GM10847 (cell line): ENCODE results near the gene PARD3B.

Experiments
- POLR2A ChIP-seq: IDR thresholded peaks from 2 replicates; pipeline ENCODE4 v1.6.1; 2011; ENCODE audit not compliant: insufficient read length; ENCODE audit errors: extremely low read depth

The PARD3B gene

DNA sequence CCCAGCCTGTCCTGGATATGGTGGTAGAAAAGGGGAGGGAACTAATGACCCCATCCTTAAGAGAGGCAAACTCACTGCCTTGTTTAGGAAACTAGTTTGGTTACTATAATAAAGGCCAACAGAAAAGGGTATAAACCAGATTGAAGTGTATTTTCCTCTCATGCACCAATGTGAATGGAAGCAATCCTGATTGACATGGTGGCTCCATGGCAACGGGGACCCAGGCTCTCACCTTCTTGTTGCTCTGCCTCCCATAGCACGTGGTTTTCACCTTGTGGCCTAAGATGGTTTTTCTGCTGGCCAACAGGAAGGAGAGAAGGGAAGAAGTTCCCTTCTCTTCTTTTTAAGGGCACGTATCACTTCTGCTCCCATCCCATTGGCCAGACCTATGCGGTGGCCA, 1069.7 kb downstream of the PARD3B start:
- TF ChIP-seq POLR2A, result no peak

DNA sequence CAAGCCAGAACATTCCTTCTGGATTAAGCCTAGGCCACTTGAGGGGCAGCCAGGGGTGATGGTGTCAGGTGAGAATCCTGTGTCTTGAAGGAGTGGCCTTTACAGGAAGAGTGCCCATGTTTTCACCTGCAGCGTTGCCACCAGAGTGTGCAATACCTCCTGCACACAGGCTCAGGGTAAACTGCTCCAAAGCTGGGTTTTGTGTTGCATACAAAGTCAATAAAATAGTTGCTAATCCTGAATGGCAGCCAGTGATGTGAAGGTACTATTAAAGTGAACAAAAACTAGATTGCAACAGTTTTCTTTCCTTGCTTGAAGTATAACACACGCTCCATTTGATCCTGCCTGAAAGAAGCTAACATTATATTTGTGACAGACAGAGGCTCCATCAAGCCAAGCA, 1072.6 kb downstream of the PARD3B start:
- TF ChIP-seq POLR2A, result no peak

DNA sequence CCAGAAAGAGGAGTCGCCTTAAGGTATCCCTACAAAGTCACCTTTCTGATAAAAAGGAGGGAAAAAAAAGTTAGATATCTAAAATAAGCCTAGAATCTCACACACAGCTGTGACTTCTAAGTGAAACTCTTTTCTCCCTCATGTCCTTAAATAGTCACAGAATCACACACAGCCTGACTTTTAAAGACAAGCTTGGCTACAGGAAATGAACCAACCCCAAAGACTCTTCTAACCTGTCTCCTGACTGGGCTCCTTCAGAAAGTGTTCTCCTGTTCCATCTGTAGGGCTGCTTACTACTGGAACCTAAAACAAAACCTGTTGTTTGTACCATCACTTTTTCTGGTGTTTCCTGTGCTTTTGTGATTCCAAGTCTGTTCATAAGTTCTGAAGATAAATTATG, 1074.3 kb downstream of the PARD3B start:
- no peak for TF ChIP-seq POLR2A

DNA sequence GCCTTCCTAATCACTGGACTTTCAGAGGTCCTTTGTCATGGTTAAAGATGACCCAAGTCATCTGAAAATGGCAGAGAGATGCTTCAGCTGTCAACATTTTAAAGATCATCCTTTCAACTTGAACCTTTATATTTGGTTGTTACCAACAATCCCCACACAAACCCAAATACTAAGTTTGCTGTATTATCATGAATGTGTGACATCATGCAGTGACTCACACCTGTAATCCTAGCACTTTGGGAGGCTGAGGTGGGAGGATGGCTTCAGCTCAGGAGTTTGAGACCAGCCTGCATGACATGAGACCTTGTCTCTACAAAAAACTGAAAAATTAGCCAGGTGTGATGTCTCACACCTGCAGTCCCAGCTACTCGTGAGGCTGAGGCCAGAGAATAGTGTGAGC, 1081.8 kb downstream of the PARD3B start:
- TF ChIP-seq POLR2A, result no peak

DNA sequence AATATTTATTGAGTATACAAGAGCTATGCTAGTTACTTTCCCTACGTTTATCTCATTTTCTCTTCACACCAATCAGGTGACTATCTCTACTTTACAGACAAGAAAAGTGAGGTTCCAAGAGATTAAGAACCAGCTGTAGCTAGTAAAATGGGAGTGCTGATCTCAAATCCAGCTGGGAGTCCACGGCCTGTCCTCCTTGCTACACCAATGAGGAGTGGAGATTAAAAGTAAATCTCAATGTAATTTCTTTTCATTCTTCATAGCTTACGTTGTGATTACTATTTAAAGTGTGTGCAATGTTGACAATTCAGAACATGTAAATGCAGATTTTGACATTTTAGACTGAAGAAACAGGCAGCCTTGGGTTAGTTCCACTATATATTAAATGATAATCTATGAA, 1083.1 kb downstream of the PARD3B start:
- no peak for TF ChIP-seq POLR2A

DNA sequence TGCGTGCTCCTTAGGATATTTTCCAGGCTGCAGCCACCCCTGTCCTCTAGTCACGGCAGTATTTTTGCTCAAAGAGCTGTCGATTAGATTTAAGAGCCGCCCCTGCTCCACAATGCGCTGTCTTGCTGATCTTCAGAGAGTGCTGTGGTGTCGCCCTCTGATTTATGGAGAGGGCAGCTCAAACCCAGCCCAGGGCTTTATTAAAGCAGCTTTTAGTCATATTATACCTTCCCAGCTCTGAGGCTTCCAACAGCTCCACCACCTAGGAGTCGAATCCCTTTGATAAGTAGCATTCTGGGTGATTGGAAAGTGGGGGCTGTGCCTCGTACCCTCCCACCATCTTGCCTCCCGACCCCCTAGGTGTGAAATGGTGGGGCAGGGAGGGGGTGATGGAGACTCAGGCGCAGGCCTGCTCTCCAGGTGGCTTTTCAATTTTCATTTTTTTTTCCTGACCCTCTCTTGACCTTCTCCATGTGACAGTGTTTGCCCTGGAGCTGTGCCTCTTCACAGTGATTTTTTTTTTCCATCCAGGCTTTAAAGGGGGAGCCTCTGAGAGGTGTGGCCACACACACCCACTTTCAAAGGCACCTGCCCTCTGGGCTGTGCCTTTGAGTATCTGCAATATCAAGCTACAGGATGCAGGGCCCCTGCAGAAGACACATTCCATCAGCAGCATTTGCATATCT, 1084.0 kb downstream of the PARD3B start:
- TF ChIP-seq POLR2A, result no peak

DNA sequence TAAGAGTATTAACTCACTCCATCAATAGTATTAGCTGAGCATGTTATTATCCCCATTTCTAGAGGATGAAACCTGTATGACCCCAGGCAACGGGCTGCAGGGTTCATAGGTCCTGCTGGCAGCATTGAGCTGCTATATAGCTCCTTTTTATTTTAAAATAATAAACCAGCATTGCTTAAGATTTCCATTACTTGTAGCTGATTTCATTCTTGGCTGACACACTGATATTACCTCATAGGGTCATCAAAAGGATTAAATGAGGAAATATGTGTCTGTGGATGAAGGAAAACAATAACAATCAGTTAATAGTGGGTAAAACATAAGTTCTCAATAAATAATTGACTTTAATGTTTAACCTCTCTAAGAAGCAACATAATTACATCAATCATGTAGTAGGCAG, 1088.7 kb downstream of the PARD3B start:
- no peak for TF ChIP-seq POLR2A

DNA sequence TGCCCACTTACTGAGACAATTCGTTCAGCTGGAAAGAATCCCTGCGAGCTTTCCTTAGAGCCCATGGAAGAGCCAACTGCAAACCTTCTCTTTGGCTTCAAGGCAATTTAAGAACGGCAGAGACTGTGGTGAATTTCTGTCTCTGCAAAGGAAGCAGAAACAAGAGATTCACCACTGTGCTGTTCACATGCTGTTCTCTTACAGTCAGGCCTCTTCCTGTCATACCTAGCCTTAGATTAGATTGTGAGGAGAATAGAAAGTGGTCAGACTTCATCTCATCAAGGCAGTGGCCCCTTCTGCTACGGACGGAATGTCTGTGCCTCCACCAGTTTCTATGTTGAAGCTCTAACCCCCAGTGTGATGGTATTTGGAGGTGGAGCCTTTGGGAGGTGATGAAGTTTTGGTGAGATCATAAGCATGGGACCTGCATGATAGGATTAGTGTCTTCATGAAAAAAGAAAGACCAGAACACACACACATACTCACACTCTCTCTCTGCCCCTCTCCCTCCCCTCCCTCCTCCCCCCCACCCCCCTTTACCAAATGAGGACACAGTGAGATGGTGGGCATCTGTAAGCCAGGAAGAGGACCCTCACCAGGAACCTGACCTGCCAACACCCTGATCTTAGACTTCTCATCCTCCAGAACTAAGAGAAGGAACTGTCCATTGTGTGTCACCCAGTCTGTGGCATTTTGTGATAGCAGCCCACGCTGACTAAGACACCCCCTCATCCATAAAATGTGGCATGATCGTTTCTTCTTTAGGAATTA, 1091.5 kb downstream of the PARD3B start:
- no peak for TF ChIP-seq POLR2A

DNA sequence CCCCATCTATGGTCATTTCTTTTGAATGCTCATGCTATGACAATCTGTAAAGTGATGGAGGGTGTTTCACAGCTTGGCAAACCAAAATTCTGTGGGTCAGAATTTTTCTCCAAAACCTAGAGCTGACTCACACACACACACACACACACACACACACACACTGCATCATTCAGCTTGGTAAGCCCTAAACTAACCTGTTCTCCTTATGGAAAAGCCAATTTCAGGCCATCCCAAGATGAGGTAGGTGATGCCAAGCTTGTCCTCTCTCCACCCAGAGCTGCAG, 1092.0 kb downstream of the PARD3B start:
- no peak for TF ChIP-seq POLR2A

DNA sequence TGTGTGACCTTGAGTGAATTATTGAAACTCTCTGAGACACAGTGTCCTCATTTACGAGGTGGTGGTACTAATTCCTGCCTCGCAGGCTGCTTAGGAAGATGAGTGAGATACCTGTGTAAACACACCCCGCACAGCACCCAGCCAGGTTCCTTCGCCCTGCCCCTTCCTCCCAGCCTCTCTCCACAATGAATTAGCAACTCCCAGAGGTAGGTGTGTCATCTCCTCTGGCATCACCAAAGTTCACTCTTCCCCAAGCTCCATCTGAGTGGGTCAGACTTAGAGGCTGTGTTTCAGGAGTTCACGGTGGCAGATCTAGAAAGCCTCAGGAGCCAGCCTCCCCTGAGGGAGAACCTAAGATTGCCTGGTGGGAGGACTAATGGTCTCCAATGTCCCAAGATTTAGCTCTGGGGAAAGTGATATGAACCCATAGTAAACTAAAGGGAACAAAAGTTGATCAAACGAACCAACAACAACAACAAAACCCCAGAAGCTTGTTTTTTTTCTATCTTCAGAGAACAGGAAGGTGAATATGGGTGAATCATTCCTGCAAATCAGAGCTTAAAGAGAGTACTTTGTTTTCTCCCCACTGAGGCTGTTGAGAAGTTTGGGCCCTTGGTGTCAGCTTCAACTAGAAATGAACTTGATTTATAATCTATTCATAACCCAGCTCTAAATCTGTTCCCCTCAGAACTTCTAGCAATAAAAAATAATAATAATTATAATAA, 1092.7 kb downstream of the PARD3B start:
- TF ChIP-seq POLR2A, result no peak

DNA sequence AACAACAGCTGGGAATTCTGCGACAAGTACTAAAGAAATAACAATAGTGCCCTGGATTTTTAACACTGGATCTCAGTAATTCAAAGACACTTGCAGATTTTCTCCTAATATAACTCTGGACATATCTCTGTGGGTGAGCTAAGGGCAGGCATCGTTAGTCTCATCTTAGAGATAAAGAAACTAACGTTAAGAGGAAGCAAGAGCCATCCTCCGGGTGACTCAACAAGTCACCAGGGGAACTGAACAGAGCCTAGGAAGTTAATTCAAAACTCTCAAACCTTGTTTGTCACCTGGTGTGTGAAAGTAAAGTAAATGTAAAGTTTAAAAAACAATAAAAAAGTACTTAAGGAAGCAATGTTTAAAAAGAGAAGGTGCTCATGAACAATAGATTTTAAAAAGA, 1095.4 kb downstream of the PARD3B start:
- no peak for TF ChIP-seq POLR2A

DNA sequence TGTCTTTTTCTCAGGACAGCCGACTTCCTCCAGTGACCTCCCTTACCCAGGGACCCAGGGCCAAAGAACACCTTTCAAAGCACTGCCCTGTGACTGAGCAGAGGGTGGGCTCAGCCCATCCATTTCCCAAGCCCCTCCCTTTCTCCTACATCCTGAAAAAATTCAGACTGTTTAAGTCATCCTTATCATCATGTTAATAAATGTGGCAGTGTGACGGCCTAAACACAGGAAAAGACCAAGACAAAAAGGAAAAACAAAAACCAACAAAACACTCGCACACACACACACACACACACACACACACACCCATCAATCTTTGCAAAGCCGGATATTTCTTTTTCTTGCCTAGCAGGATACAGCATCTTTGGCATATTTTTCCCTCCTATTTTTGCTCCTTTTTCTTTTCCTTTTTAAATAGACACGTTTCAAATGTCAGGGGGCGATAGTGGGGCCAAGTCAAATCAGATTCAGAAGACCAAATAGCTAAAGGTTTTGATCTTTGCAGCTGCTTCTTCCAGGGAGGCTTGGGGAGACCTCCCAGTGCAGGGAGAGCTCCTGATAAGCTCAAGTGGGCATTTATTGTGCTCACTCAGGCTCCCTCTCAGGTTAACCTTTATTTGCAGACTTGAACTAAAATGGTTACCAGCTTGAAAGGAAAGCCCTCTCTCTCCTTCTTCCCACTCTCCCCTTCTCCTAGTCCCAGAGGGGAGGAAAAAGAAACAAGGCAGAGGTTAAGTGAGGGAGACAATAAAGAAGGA, 1097.5 kb downstream of the PARD3B start:
- no peak for TF ChIP-seq POLR2A

DNA sequence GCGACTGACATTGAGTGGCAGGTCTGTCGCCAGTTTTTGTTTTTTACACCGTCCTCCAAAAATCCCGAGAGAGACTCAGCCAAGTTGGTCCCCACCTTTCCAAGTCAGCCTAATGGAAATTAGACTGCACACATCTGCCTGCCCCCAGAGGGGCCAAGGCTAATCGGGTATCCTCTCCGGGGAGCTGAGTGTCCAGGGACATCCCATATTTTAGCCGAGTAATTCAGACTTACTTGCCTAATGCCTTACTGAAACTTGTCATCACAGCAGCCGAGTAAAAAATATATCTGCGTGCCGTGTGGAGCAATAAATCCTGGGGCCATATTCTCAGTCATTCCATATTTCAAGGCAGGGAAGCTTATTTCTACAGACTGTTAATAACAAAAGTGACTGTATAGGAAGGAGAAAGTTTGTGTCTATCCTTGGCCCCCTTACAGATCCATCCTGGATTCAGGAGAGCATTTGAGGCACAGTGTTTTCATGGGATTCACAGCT, 1098.2 kb downstream of the PARD3B start:
- TF ChIP-seq POLR2A, result no peak

DNA sequence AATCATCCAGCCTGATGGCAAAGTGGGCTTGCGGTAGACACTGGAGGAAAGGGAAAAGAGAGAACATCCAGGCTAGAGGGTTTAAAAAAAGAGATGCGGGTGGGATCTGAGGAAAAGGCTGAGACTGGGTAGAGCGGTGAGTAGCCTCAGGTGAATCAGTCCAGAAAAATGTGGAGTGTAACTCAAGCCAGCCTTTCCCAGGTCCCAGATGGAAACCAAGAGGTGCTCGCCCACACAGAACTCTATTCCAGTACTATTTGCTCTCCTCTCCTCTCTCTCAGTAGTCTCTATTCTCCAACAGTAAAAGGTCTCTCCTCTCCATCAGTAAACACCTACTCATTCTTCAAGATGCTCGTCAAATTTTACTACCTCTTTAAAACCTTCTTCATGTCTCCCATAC, 1098.7 kb downstream of the PARD3B start:
- no peak for TF ChIP-seq POLR2A

DNA sequence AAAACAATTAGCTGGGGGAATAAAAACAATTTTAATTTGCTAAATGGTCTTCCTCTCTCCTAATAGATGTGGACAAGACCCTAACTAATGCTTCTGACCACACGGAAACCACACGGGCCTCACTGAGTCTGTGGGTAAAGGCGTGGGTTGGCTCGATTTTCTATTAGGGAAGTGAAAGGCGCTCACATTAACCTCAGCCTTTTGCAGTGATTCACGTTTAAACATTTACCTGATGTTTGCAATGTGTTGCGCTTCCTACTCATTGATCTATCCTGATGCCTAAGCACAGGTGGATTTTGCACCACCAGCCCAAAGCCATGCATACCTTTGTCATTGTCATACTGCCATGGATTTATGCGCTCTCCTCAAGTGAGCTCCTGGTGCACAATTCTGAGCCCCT, 1101.4 kb downstream of the PARD3B start:
- no peak for TF ChIP-seq POLR2A
